DOHH2 (cell line): ENCODE data around the gene PLEKHG4.

ENCODE experiments used
- H3F3A ChIP-seq: fragments of 200-600 bp; sonication (generic), shearing (Covaris generic); 2 replicates; pipeline ENCODE4 v1.6.0; 2016; ENCODE audit warnings: antibody characterized with exemption, mild to moderate bottlenecking; ENCODE audit not compliant: control insufficient read depth, insufficient read depth
- H3K27ac ChIP-seq: fragments of 200-600 bp; sonication (generic); 2 replicates; pipeline ENCODE4 v1.5.1; 2014; ENCODE audit warnings: low read depth, mild to moderate bottlenecking, low read length, moderate library complexity
- H3K27me3 ChIP-seq: fragments of 200-600 bp; sonication (generic); 2 replicates; pipeline ENCODE4 v1.6.1; 2014; ENCODE audit warnings: mild to moderate bottlenecking, low read length, mixed read lengths; ENCODE audit not compliant: control insufficient read depth
- H3K36me3 ChIP-seq: fragments of 200-600 bp; sonication (generic); 2 replicates; pipeline ENCODE4 v1.6.1; 2014; ENCODE audit warnings: mild to moderate bottlenecking, low read length, moderate library complexity, mixed read lengths; ENCODE audit not compliant: control insufficient read depth
- H3K4me1 ChIP-seq: fragments of 200-600 bp; sonication (generic); 2 replicates; pipeline ENCODE4 v1.6.1; 2014; ENCODE audit warnings: mild to moderate bottlenecking, low read length, mixed read lengths; ENCODE audit not compliant: control insufficient read depth
- H3K4me2 ChIP-seq: fragments of 200-600 bp; sonication (generic); 2 replicates; pipeline ENCODE4 v1.6.0; 2014; ENCODE audit warnings: mild to moderate bottlenecking, low read length, moderate library complexity
- H3K4me3 ChIP-seq: fragments of 200-600 bp; sonication (generic); 2 replicates; pipeline ENCODE4 v1.5.1; 2014; ENCODE audit warnings: mild to moderate bottlenecking, low read length, mixed read lengths
- H3K79me2 ChIP-seq: fragments of 200-600 bp; sonication (generic); 2 replicates; pipeline ENCODE4 v1.6.1; 2014; ENCODE audit warnings: mild to moderate bottlenecking, low read length, mixed read lengths; ENCODE audit not compliant: control insufficient read depth
- H3K9me2 ChIP-seq: fragments of 200-600 bp; sonication (generic); replicated peaks from 2 replicates; pipeline ENCODE4 v1.6.1; 2014; ENCODE audit warnings: mild to moderate bottlenecking, low read length, mixed read lengths; ENCODE audit not compliant: control insufficient read depth
- H3K9me3 ChIP-seq: fragments of 200-600 bp; sonication (generic); 2 replicates; pipeline ENCODE4 v1.6.1; 2014; ENCODE audit warnings: antibody characterized with exemption, low read length, mixed read lengths; ENCODE audit not compliant: control insufficient read depth, insufficient read depth
- H4K20me1 ChIP-seq: fragments of 200-600 bp; sonication (generic); 2 replicates; pipeline ENCODE4 v1.6.0; 2014; ENCODE audit warnings: low read depth, mild to moderate bottlenecking, antibody characterized with exemption, low read length, moderate library complexity; ENCODE audit not compliant: control insufficient read depth, insufficient read depth
- CTCF ChIP-seq: fragments of 200-600 bp; sonication (generic); IDR thresholded peaks from one replicate; pipeline ENCODE4 v1.5.1; 2014; ENCODE audit warnings: antibody characterized with exemption, mild to moderate bottlenecking, low read depth, low read length; ENCODE audit not compliant: poor library complexity, severe bottlenecking
- EZH2phosphoT487 ChIP-seq: fragments of 200-600 bp; sonication (generic); IDR thresholded peaks from 2 replicates; pipeline ENCODE4 v1.6.1; 2017; ENCODE audit warnings: borderline replicate concordance, mild to moderate bottlenecking, antibody characterized with exemption, low read length, moderate library complexity, mixed read lengths

The PLEKHG4 gene

GRCh38 chr16:67287960-67288359, 8.6 kb downstream of the PLEKHG4 start:
- no peak overlapping the region for H3K27ac ChIP-seq
- H3K4me3 ChIP-seq = no peak overlapping the region
- H3F3A ChIP-seq = no peaks in the 10 kb centered on the region
- no peaks in the 10 kb centered on the region for H4K20me1 ChIP-seq
- no peaks in the 10 kb centered on the region for H3K9me2 ChIP-seq
- H3K27me3 ChIP-seq = no peaks in the 10 kb centered on the region
- no peak overlapping the region for H3K4me2 ChIP-seq
- H3K79me2 ChIP-seq = no peaks in the 10 kb centered on the region
- H3K9me3 ChIP-seq = no peaks in the 10 kb centered on the region
- H3K4me1 ChIP-seq = no peaks in the 10 kb centered on the region
- TF ChIP-seq EZH2phosphoT487 = no peak
- no peak for TF ChIP-seq CTCF
- H3K36me3 ChIP-seq = no peaks in the 10 kb centered on the region

GRCh38 chr16:67291461-67291860, 12.1 kb downstream of the PLEKHG4 start:
- TF ChIP-seq EZH2phosphoT487 = no peak
- no peak for TF ChIP-seq CTCF
- Histone ChIP-seq H3K4me1 (no peaks in the 10 kb centered on the region), H3K27me3 (peaks cover 11% of the 10 kb centered on the region; the same call in 1 of the 2 replicates), H3K9me3 (no peaks in the 10 kb centered on the region), H3K79me2 (no peaks in the 10 kb centered on the region), H3K9me2 (no peaks in the 10 kb centered on the region), H3K27ac (no peak overlapping the region), H3F3A (no peaks in the 10 kb centered on the region), H3K36me3 (no peaks in the 10 kb centered on the region), H4K20me1 (no peaks in the 10 kb centered on the region), H3K4me3 (no peak overlapping the region), H3K4me2 (no peak overlapping the region)

GRCh38 chr16:67294171-67294757, 14.9 kb downstream of the PLEKHG4 start:
- Histone ChIP-seq H4K20me1 (no peaks in the 10 kb centered on the region), H3K4me2 (no peak overlapping the region), H3K27ac (no peak overlapping the region), H3K4me3 (no peak overlapping the region), H3K79me2 (no peaks in the 10 kb centered on the region), H3K36me3 (no peaks in the 10 kb centered on the region), H3K4me1 (no peaks in the 10 kb centered on the region), H3K9me3 (no peaks in the 10 kb centered on the region), H3K27me3 (peaks cover 19% of the 10 kb centered on the region; the same call in 1 of the 2 replicates), H3K9me2 (no peaks in the 10 kb centered on the region), H3F3A (no peaks in the 10 kb centered on the region)
- no peak for TF ChIP-seq EZH2phosphoT487
- no peak for TF ChIP-seq CTCF
